ENCODE measurements around the gene ZC3HAV1L.

DNA sequence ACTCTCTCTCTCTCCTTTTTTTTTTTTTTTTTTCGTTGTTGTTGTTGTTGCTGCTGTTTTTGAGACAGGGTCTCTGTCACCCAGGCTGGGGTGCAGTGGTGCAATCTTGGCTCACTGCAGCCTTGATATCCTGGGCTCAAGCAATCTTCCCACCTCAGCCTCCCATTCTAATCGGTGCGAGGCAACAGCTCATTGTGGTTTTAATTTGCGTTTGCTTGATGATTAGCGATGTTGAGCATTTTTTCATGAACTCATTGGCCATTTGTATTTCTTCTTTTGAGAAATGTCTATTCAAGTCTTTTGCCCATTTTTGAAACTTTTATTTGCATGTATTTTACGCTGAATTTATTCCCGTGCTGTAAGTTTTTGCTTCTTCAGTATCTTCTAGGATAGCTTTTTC lies 13.3 kb upstream of the ZC3HAV1L start:
- TF ChIP-seq EZH2 (IDR thresholded peaks at IDR 0.05), result no peak
- no peak for TF ChIP-seq POLR2AphosphoS5 (IDR thresholded peaks at IDR 0.05; ENCODE audit: borderline replicate concordance, low read depth, low read length)
- no peak for TF ChIP-seq FOXP2 (optimal IDR thresholded peaks at IDR 0.05; ENCODE audit: control extremely low read depth, extremely low read length, insufficient read depth)

Data from SK-N-MC (cell line).